DMS79 treated with DMSO at 0.1 percent for 48 hours (cell line): ENCODE data around the gene AHSP.
"Not testable (repeated sequence)": the region's sequence is repeated elsewhere in the genome, so short reads cannot be mapped to it uniquely, and the experiment has no call there.

Experiments used
- DNase-seq: peaks from one replicate; lab custom pipeline; 2025; lab: John Stamatoyannopoulos, UW

The AHSP gene

GRCh38 chr16:31501226-31501965 is 26.3 kb upstream of the AHSP start:
- no peak for DNase-seq

GRCh38 chr16:31501966-31502348 is 25.7 kb upstream of the AHSP start:
- no peak for DNase-seq

GRCh38 chr16:31502981-31503380 is 24.7 kb upstream of the AHSP start:
- no peak for DNase-seq

GRCh38 chr16:31503555-31503954 is 24.1 kb upstream of the AHSP start:
- not testable (repeated sequence) for DNase-seq

GRCh38 chr16:31504159-31504558 is 23.5 kb upstream of the AHSP start:
- no peak for DNase-seq

GRCh38 chr16:31505483-31505882 is 22.2 kb upstream of the AHSP start:
- DNase-seq = no peak

- no peak for DNase-seq
Observed at GRCh38 chr16:31507617-31507928, 20.1 kb upstream of the AHSP start.

GRCh38 chr16:31507929-31508705 is 19.6 kb upstream of the AHSP start, which contains the start of gene RUSF1:
Gene RUSF1 (minus strand): TSS chr16:31508391. CDS start chr16:31508373, 18 bp downstream.
- peak; percentile 76 for DNase-seq

GRCh38 chr16:31508706-31509195 is 18.9 kb upstream of the AHSP start:
- peak; percentile 48 for DNase-seq

- DNase-seq = no peak
Observed at GRCh38 chr16:31513126-31513525, 14.6 kb upstream of the AHSP start.

- no peak for DNase-seq
Observed at GRCh38 chr16:31513884-31514283, 13.8 kb upstream of the AHSP start.

- no peak for DNase-seq
Observed at GRCh38 chr16:31517800-31518402, 9.8 kb upstream of the AHSP start.

GRCh38 chr16:31519759-31520431 is 7.8 kb upstream of the AHSP start:
- no peak for DNase-seq

- no peak for DNase-seq
Observed at GRCh38 chr16:31521368-31521767, 6.3 kb upstream of the AHSP start.

- no peak for DNase-seq
Observed at GRCh38 chr16:31522071-31522470, 5.6 kb upstream of the AHSP start.

- DNase-seq = not testable (repeated sequence)
Observed at GRCh38 chr16:31523768-31524167, 3.9 kb upstream of the AHSP start.

GRCh38 chr16:31525113-31525512 is 2.6 kb upstream of the AHSP start:
- DNase-seq = no peak

GRCh38 chr16:31528523-31529107 is 915 bp downstream of the AHSP start:
- DNase-seq = no peak

GRCh38 chr16:31529108-31529936 is 1.6 kb downstream of the AHSP start:
- no peak for DNase-seq

GRCh38 chr16:31529937-31530312 is 2.2 kb downstream of the AHSP start:
- DNase-seq = no peak

GRCh38 chr16:31530405-31530804 is 2.7 kb downstream of the AHSP start:
- no peak for DNase-seq
